Small intestine (tissue), 16 donors: ENCODE results near the gene OR8D2. TPM values are rescaled to one million over a fixed set of nuclear protein-coding genes. Genes with fewer than 3 reads are reported as not detected.

Experiments
- DNase-seq, 2 donors: peaks; one replicate each; pipeline versions ENCODE4 v3.0.0 to v3.0.0-alpha.2; 2013
- FAIRE-seq: peaks from 2 replicates; lab custom pipeline; 2012; peaks lifted over from hg19 to GRCh38; lab: Jason Lieb, UNC
- H3K27ac ChIP-seq, 3 donors: one replicate each; pipeline ENCODE4 v1.5.1; 2013; ENCODE audit warnings: low read length in 2 of 3, mild to moderate bottlenecking in 2 of 3, control low read depth in 1 of 3, inconsistent platforms in 1 of 3, low read depth in 1 of 3, moderate library complexity in 1 of 3
- H3K27me3 ChIP-seq, 3 donors: one replicate each; pipeline ENCODE4 v1.6.1; 2013; ENCODE audit warnings: low read length in 3 of 3, inconsistent platforms in 1 of 3; ENCODE audit not compliant: control insufficient read depth in 3 of 3, insufficient read depth in 3 of 3
- H3K36me3 ChIP-seq, 3 donors: one replicate each; pipeline ENCODE4 v1.6.1; 2013; ENCODE audit warnings: low read length in 3 of 3, inconsistent platforms in 1 of 3, low read depth in 1 of 3, mild to moderate bottlenecking in 1 of 3, moderate library complexity in 1 of 3; ENCODE audit not compliant: control insufficient read depth in 3 of 3, insufficient read depth in 2 of 3
- H3K4me1 ChIP-seq, 3 donors: one replicate each; pipeline ENCODE4 v1.6.1; 2013; ENCODE audit warnings: low read length in 2 of 3, inconsistent platforms in 1 of 3, low read depth in 1 of 3, mild to moderate bottlenecking in 1 of 3, moderate library complexity in 1 of 3; ENCODE audit not compliant: control insufficient read depth in 3 of 3, insufficient read depth in 2 of 3
- H3K4me3 ChIP-seq, 3 donors: one replicate each; pipeline ENCODE4 v1.5.1; 2013; ENCODE audit warnings: low read length in 3 of 3, control low read depth in 1 of 3, inconsistent platforms in 1 of 3, low read depth in 1 of 3, mild to moderate bottlenecking in 1 of 3, moderate library complexity in 1 of 3
- H3K9me3 ChIP-seq, 2 donors: one replicate each; pipeline ENCODE4 v1.6.1; 2013; ENCODE audit warnings: low read depth in 1 of 2, low read length in 1 of 2; ENCODE audit not compliant: control insufficient read depth in 2 of 2, insufficient read depth in 1 of 2
- WGBS, 3 donors: extraction: QIAGEN DNeasy Blood & Tissue Kit; methylation state at CpG; one replicate each; pipeline ENCODE4 v1.1.7; 2013; 5-methylcytosine and 5-hydroxymethylcytosine counted together
- long read RNA-seq, 10 donors: transcript quantifications; one replicate each; lab custom pipeline, GENCODE V29; 2026
- polyA plus RNA-seq, 4 donors: library from polyadenylated mRNA; stranded (reverse) in 3 of 4; unstranded in 1 of 4; fragments of 200-250 nt in 3 of 4; fragments of 120-200 nt in 1 of 4; gene quantifications; one replicate each; pipeline versions ENCODE4 v1.2.1 to v1.2.3, GENCODE V29; 2013
- donor health status: healthy with polysubstance abuse.
- donor health status: control.
- donor health status: control.
- donor health status: Bipolar disorder and iron deficiency.
- donor health status: healthy.

The OR8D2 gene, protein sequence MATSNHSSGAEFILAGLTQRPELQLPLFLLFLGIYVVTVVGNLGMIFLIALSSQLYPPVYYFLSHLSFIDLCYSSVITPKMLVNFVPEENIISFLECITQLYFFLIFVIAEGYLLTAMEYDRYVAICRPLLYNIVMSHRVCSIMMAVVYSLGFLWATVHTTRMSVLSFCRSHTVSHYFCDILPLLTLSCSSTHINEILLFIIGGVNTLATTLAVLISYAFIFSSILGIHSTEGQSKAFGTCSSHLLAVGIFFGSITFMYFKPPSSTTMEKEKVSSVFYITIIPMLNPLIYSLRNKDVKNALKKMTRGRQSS
- polyA plus RNA-seq = not detected
- long read RNA-seq, donor 1 = 0 reads
- long read RNA-seq, donor 2 = 0 reads
- long read RNA-seq, donor 3 = 0 reads
- long read RNA-seq, donor 4 = 0 reads
- long read RNA-seq, donor 5 = 0 reads
- long read RNA-seq, donor 6 = 0 reads
- long read RNA-seq, donor 7 = 0 reads
- long read RNA-seq, donor 8 = 0 reads
- long read RNA-seq, donor 9 = 0 reads
- long read RNA-seq, donor 10 = 0 reads

DNA sequence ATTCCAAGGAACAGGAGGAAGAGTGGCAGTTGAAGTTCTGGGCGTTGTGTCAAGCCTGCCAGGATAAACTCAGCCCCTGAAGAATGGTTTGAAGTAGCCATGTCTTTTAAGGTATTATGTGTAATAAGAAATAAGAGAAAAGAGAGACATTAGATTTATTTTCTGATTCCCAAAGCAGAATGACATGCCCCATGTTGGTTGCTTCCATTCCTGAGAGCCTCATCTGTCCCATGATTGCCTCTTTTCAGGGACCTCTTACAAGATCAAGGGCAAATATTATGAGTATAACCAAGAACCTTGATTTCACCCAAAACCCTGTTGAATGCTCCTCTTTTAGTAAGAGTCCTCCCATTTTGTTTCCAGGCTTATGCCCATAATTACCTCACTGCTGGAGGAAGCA is at the start of gene OR8D2:
Gene OR8D2 (minus strand): TSS at position 101 of the 400 bp plus-strand sequence. CDS start 0 bp downstream, at position 101.
- no peaks in the 10 kb centered on the region for H3K4me1 ChIP-seq
- WGBS, 3 donors = 27 to 66% (median 33%) methylated on average over 1 of the region's 1 CpG
- no peaks in the 10 kb centered on the region for H3K9me3 ChIP-seq
- no peak for DNase-seq
- no peak within 1 kb of the TSS for H3K27ac ChIP-seq
- peaks cover 0 to 2% (median 0%) of the 10 kb centered on the region in 3 donors for H3K27me3 ChIP-seq
- no peak for FAIRE-seq
- no peaks in the 10 kb centered on the region for H3K36me3 ChIP-seq
- no peak within 1 kb of the TSS for H3K4me3 ChIP-seq

- Histone ChIP-seq H3K9me3 (no peaks in the 10 kb centered on the region), H3K36me3 (no peaks in the 10 kb centered on the region), H3K27me3 (no peaks in the 10 kb centered on the region), H3K27ac (no peak overlapping the region), H3K4me3 (no peak overlapping the region), H3K4me1 (no peaks in the 10 kb centered on the region)
- no peak for FAIRE-seq
- no peak for DNase-seq
- 32 to 36% (median 33%) methylated on average over 2 of the region's 2 CpGs for WGBS, 3 donors
Measured at GRCh38 chr11:124359566-124359965, 39.6 kb upstream of the OR8D2 start.

DNA sequence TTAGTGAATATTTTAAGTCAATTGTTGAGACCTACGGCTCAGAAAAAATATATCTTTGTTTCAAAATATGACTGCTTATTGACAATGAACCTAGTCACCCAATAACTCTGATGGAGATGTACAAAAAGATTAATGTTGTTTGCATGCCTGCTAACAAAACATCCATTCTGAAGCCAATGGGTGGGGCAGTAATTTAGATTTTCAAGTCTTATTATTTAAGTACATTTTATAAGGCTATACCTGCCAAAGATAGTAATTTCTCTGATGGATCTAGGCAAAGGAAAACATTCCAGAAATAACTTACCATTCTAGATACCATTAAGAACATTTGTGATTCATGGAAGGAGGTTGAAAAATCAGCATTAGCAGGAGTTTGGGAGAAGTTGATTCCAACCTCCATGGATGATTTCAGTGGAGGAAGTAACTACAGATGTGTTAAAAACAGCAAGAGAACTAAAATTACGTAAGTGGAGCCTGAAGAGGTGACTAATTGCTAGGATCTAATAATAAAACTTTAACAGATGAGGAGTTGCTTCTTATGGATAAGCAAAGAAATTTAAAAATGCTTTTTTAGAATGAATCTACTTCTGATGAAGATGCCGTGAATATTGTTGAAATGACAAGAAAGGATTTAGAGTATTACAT is 26.4 kb upstream of the OR8D2 start:
- WGBS, 3 donors = 30 to 53% (median 42%) methylated on average over 3 of the region's 3 CpGs

GRCh38 chr11:124344346-124344745 is 24.3 kb upstream of the OR8D2 start:
- whole genome bisulfite sequencing, 3 donors = 76 to 79% (median 78%) methylated on average over 5 of the region's 5 CpGs
- no peak for FAIRE-seq
- H3K9me3 ChIP-seq = no peaks in the 10 kb centered on the region
- no peaks in the 10 kb centered on the region for H3K4me1 ChIP-seq
- H3K27ac ChIP-seq = no peak overlapping the region
- no peak for DNase-seq
- no peaks in the 10 kb centered on the region for H3K27me3 ChIP-seq
- no peak overlapping the region for H3K4me3 ChIP-seq
- no peaks in the 10 kb centered on the region for H3K36me3 ChIP-seq

More for the DNA sequence above, 26.4 kb upstream of the OR8D2 start:
- H3K4me1 ChIP-seq = no peaks in the 10 kb centered on the region
- H3K36me3 ChIP-seq = no peaks in the 10 kb centered on the region
- no peaks in the 10 kb centered on the region for H3K9me3 ChIP-seq
- no peak for FAIRE-seq
- no peaks in the 10 kb centered on the region for H3K27me3 ChIP-seq
- DNase-seq = no peak
- H3K4me3 ChIP-seq = no peak overlapping the region
- H3K27ac ChIP-seq = no peak overlapping the region

DNA sequence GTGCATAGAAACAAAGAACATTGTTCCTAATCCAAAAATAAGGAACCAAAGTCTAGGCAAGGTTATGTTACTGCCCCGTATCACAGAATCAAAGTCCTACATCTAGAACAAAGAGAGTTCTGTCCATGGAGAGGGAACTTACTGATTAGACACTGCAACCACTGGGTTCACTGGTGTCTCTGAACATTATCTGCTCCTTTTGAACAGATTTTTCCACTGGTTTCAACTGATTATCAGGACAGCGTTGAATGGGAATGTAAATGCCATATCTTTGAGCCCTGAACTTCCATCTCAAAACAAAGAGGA is 20.1 kb upstream of the OR8D2 start:
- WGBS, 3 donors = 15 to 63% (median 28%) methylated on average over 2 of the region's 2 CpGs
- no peak for FAIRE-seq

GRCh38 chr11:124339396-124340141 is 19.6 kb upstream of the OR8D2 start:
- Histone ChIP-seq H3K9me3 (no peaks in the 10 kb centered on the region), H3K4me1 (no peaks in the 10 kb centered on the region), H3K36me3 (no peaks in the 10 kb centered on the region), H3K27ac (no peak overlapping the region), H3K4me3 (no peak overlapping the region), H3K27me3 (no peaks in the 10 kb centered on the region)
- 73 to 75% (median 74%) methylated on average over 6 of the region's 6 CpGs for WGBS, 3 donors
- DNase-seq (no peak), FAIRE-seq (no peak)

More for the DNA sequence above, 20.1 kb upstream of the OR8D2 start:
- H3K4me1 ChIP-seq = no peaks in the 10 kb centered on the region
- H3K4me3 ChIP-seq = no peak overlapping the region
- no peak overlapping the region for H3K27ac ChIP-seq
- no peaks in the 10 kb centered on the region for H3K27me3 ChIP-seq
- H3K9me3 ChIP-seq = no peaks in the 10 kb centered on the region
- no peak for DNase-seq
- H3K36me3 ChIP-seq = no peaks in the 10 kb centered on the region

DNA sequence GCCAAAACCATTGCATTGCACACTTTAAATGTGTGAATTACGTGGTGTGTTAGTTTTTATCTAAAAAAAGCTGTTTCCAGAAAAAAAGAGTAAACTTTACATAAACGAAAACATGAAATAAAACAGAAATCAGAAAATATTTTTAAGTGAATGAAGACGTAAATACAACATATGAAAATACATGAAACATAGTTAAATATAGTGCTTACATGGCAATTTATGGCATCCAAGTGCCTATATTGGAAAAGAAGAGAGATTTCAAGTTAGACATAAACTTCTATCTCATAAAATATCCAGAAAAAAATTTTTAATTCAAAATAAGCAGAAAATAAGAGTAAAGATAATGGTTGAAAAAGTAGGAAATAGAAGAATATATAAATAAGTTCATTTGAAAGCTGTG is 11.9 kb upstream of the OR8D2 start:
- H3K27me3 ChIP-seq = no peaks in the 10 kb centered on the region
- no peak for FAIRE-seq
- no peaks in the 10 kb centered on the region for H3K36me3 ChIP-seq
- H3K27ac ChIP-seq = no peak overlapping the region
- DNase-seq = no peak
- H3K9me3 ChIP-seq = no peaks in the 10 kb centered on the region
- 73 to 79% (median 73%) methylated on average over 3 of the region's 3 CpGs for WGBS, 3 donors
- H3K4me3 ChIP-seq = no peak overlapping the region
- H3K4me1 ChIP-seq = no peaks in the 10 kb centered on the region

DNA sequence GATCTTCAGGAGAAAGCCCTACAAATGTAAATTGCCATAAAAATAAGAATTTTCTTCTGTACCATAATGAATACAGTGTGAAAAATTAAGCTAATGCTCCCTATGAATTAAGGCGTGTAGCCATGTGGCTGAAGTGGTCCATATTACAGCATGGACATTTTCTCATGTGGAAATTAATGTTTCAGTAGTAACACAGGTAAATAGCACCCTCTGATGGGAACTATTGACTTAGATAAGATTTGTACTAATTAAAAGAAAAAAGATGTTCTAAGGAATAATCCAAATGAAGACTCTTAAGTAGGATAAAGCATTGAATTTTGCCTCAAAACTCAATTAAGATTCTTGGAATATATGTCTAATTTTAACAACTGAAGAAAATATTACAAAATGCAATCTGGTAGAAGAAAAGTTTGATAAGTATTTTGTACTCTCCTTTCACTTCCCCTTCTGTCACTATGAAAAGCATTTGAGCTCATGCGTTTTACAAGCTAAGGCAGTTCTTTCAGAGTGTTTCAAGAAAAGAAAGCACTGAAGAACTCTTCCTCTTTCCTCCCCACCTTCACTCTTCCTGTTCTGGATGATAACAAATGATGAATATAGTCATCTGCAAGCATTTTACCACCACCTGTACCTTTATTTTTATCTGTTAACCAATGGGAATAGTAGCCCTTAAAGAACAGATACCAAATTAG is 9.9 kb upstream of the OR8D2 start:
- no peak for DNase-seq
- H3K9me3 ChIP-seq = no peaks in the 10 kb centered on the region
- no peak overlapping the region for H3K4me3 ChIP-seq
- H3K27ac ChIP-seq = no peak overlapping the region
- 50 to 61% (median 59%) methylated on average over 2 of the region's 2 CpGs for WGBS, 3 donors
- no peak for FAIRE-seq
- no peaks in the 10 kb centered on the region for H3K4me1 ChIP-seq
- no peaks in the 10 kb centered on the region for H3K36me3 ChIP-seq
- no peaks in the 10 kb centered on the region for H3K27me3 ChIP-seq
